Measurements from ENCODE around the gene PFN4.
A peak's percentile ranks its signal among the peaks of the same experiment; 100 is the strongest.

PFN4 gene

GRCh38 chr2:24082787-24083566, 40.2 kb downstream of the PFN4 start:
- TF ChIP-seq, protein P1, sequence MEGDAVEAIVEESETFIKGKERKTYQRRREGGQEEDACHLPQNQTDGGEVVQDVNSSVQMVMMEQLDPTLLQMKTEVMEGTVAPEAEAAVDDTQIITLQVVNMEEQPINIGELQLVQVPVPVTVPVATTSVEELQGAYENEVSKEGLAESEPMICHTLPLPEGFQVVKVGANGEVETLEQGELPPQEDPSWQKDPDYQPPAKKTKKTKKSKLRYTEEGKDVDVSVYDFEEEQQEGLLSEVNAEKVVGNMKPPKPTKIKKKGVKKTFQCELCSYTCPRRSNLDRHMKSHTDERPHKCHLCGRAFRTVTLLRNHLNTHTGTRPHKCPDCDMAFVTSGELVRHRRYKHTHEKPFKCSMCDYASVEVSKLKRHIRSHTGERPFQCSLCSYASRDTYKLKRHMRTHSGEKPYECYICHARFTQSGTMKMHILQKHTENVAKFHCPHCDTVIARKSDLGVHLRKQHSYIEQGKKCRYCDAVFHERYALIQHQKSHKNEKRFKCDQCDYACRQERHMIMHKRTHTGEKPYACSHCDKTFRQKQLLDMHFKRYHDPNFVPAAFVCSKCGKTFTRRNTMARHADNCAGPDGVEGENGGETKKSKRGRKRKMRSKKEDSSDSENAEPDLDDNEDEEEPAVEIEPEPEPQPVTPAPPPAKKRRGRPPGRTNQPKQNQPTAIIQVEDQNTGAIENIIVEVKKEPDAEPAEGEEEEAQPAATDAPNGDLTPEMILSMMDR (IDR thresholded peaks at IDR 0.05; ENCODE audit: extremely low read depth, insufficient read depth, missing control alignments) = no peak
- in situ Hi-C loops (cut with MboI; ENCODE audit: low pct_unique_long_range_greater_than_20kb, low sequenced_read_pairs, unreplicated experiment) = no loop called here
- no peak for DNase-seq (ENCODE audit: low spot score)

DNA sequence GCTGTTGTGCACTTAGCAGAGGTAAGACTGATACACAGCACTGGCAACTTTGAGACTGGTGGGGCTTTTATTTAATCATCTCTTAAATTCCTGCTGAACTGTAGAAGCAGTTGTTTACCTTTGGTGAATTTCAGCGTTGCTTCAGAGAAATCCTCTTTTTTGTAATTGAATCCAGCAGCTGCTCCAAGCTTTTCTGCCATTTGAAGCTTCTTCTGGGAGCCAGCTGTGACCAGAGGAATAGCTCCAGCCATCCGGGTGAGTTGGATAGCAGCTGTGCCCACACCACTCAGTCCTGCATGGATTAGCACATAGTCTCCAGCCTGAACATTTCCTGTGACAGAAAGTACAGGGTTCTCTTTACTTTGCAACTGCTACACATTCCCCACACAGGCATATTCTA, 42.4 kb downstream of the PFN4 start:
- in situ Hi-C loops (cut with MboI; ENCODE audit: low pct_unique_long_range_greater_than_20kb, low sequenced_read_pairs, unreplicated experiment) = no loop called here
- DNase-seq (ENCODE audit: low spot score) = no peak
- TF ChIP-seq, protein P1 (IDR thresholded peaks at IDR 0.05; ENCODE audit: extremely low read depth, insufficient read depth, missing control alignments) = no peak

DNA sequence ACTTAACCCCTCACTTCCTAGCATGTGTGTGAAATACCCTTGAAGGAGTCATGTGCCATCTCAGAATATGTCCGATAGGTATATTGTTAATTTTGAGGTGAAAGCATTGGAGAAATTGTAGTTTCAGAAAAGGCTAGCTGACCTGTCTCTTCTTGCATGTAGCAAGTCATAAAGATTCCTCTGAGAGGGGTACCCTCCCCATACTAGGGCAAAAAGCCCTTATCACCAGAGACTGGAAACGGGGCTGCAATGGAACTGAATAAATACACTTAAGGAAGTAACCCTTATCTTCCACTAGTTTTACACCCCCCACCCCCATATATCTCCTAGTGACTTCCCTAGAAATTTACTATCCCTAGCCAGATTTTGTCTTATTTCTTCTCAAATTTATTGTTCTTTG, 45.3 kb downstream of the PFN4 start:
- in situ Hi-C loops (cut with MboI; ENCODE audit: low pct_unique_long_range_greater_than_20kb, low sequenced_read_pairs, unreplicated experiment) = loop anchor here (10.0 kb wide), 1 partner anchor 253 kb away; no protein-coding TSS in a partner anchor
- no peak for DNase-seq (ENCODE audit: low spot score)
- TF ChIP-seq, protein P1 (IDR thresholded peaks at IDR 0.05; ENCODE audit: extremely low read depth, insufficient read depth, missing control alignments) = no peak

GRCh38 chr2:24077535-24077877, 45.6 kb downstream of the PFN4 start:
- DNase-seq (ENCODE audit: low spot score) = no peak
- TF ChIP-seq, protein P1 (IDR thresholded peaks at IDR 0.05; ENCODE audit: extremely low read depth, insufficient read depth, missing control alignments) = no peak
- in situ Hi-C loops (cut with MboI; ENCODE audit: low pct_unique_long_range_greater_than_20kb, low sequenced_read_pairs, unreplicated experiment) = loop anchor here (10.0 kb wide), 1 partner anchor 253 kb away; no protein-coding TSS in a partner anchor

- in situ Hi-C loops (cut with MboI; ENCODE audit: low pct_unique_long_range_greater_than_20kb, low sequenced_read_pairs, unreplicated experiment) = loop anchor here (10.0 kb wide), 1 partner anchor 252 kb away; no protein-coding TSS in a partner anchor
- DNase-seq (ENCODE audit: low spot score) = no peak
- TF ChIP-seq, protein P1 (IDR thresholded peaks at IDR 0.05; ENCODE audit: extremely low read depth, insufficient read depth, missing control alignments) = no peak
Measured at GRCh38 chr2:24076849-24077534, 46.1 kb downstream of the PFN4 start.

DNA sequence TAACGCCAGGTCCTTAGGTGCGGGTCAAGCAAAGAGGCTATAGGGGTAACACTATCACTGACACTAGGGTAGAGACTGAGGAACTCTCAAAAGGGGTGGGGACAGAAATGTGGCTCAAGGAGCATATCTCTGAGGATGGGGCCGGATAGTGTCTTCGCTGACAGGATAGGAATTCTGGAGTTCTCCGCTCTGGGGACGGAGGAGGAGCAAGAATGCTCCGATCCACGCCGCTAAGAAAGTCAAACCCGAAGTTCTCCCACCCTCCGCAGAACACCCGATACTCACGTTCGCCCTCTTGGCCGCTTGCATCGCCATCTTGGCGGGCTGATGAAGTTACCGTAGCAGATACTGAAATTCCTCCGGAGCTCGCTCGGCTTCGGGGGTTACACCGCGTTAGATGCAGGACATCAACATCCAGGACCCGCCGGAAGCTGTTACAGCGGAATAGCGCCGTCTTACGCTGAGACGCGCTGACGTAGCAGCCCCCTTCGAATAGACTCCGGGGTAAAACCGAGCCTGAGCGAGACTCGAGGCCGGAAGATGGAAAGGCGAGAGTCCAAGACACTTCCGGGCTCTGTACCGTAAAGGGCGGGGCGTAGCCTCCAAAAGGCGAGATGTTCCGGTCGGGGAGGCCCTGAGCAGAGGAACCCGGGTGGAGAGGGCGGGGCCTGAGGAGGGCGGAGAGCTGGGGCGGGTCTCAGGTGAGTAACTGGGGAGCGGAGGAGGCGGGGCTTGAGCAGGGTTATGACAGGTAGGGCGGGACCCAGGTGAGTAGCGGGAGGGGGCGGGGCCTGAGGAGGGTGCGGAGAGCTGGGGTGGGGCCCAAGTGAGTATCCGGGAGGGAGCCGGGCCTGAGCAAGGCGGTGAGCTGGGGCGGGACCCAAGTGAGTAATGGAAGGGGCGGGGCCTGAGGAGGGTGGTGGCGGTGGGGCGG, 47.0 kb downstream of the PFN4 start, which contains the start of gene SF3B6:
Gene SF3B6, minus strand, starts transcription at position 412 of the 934 bp plus-strand sequence. Its CDS starts 97 bp downstream, at position 315.
- in situ Hi-C loops (cut with MboI; ENCODE audit: low pct_unique_long_range_greater_than_20kb, low sequenced_read_pairs, unreplicated experiment) = loop anchor here (10.0 kb wide), 1 partner anchor 251 kb away; no protein-coding TSS in a partner anchor
- peak; percentile 95 for DNase-seq (ENCODE audit: low spot score)
- TF ChIP-seq, protein P1 (IDR thresholded peaks at IDR 0.05; ENCODE audit: extremely low read depth, insufficient read depth, missing control alignments) = no peak

Measured in GM13977 (cell line).